PC-3 (cell line): ENCODE results near the gene TTC9B.

ENCODE experiments used
- CTCF ChIP-seq: fragments of 300-600 bp; sonication (generic); conservative IDR thresholded peaks from 2 replicates; pipeline ENCODE4 v1.5.1; 2017; ENCODE audit warnings: antibody characterized with exemption, low read depth, mild to moderate bottlenecking, low read length
- EZH2 ChIP-seq: fragments of 300-600 bp; sonication (generic); IDR thresholded peaks from one replicate; pipeline ENCODE4 v1.6.1; 2017; ENCODE audit warnings: antibody characterized with exemption, mild to moderate bottlenecking, low read length; ENCODE audit not compliant: unreplicated experiment

GRCh38 chr19:40237791-40238190, 19.6 kb upstream of the TTC9B start:
- no peak for TF ChIP-seq CTCF
- no peak for TF ChIP-seq EZH2
